GM21515 (cell line): ENCODE data around the gene CHST1.

ENCODE experiments used
- ATAC-seq: cut with Tn5 transposase; IDR thresholded peaks from one replicate; pipeline ENCODE4 v1.9.1; 2021; ENCODE audit not compliant: unreplicated experiment

Gene CHST1

DNA sequence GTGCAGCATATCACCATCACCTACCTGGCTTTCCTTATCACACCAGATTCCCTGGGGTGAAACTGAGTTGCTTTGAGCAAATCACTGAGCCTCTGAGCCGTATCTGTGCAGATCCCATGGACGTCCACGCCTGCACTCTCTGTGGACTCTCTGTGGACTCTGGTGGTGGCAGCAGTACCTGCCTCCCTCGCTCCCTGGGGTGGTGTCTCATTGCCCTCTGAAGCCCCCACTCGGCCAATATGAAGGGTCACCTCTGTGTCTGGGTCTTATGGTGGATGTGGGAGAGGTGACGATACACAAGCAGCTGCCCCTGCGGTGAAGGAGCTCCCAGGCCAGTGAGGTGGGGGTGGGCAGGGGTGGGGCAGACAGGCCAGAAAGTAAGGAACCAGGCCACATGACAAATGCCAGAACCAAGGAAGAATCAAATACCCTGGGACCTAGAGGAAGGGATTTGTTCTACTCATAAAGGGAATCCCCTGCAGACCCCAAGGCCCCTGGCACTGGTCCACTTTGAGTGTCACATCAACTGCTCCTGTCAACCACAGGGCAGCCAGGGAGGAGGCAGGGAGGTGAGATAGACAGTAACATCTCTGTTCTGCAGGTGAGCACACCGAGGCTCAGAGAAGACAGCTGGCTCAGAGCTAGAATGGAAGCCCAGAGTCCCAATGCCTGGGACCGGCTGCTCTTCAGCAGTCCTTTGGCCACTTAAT lies 9.2 kb upstream of the CHST1 start:
- ATAC-seq = no peak

GRCh38 chr11:45673441-45673840 lies 8.0 kb upstream of the CHST1 start:
- ATAC-seq = no peak

DNA sequence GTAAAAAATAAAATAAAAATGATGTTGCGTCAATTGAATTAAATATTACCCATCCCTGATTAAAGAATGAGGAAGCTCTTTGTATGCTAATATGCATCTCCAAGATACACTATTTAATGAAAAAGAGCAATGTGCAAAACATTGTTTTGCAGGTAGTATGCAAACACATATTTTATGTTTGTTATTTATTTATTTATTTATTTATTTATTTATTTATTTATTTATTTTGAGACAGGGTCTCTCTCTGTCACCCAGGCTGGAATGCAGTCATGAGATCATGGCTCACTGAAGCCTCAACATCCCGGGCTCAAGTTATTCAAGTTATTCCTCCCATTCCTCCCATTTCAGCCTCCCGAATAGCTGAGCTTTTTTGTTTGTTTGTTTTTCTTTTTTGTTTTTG lies 7.2 kb upstream of the CHST1 start:
- no peak for ATAC-seq

- no peak for ATAC-seq
These were observed 6.1 kb upstream of the CHST1 start for GRCh38 chr11:45671246-45672171.

DNA sequence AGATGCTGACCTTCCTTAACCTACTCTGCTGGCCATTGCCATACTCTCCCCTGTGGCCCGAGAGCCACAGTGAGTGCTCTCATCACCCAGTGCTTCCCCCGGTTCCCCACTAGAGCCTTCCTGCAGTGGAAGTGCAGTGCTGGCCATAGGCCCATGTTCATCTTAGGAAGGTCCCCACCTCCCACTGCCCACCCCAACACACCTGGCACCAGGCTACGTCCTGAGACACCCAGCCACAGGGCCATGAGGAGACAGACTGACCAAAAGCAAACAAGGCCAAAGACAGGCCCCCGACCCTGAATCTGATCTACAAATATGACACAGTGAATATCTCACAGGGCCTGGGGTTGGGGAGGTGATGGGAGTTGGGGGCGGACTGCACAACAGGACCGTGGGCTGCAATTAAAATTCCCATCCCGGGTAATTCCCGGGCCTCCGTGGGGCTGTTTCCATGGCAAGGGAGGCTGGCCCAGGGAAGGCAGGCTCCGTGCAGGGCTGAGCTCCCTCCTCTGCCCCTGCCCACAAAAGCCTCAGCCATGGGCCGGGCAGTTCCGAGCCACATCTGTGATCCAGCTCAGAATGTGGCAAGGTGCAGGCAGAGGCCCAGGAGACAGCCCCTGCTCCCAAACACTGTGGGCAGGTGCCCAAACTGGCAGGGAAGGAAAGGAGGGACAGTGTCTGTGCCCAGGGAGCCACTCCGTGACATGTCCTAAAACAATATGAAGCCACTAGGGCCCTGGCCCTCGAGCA lies 5.1 kb upstream of the CHST1 start:
- no peak for ATAC-seq

GRCh38 chr11:45669956-45670355 lies 4.5 kb upstream of the CHST1 start:
- no peak for ATAC-seq

DNA sequence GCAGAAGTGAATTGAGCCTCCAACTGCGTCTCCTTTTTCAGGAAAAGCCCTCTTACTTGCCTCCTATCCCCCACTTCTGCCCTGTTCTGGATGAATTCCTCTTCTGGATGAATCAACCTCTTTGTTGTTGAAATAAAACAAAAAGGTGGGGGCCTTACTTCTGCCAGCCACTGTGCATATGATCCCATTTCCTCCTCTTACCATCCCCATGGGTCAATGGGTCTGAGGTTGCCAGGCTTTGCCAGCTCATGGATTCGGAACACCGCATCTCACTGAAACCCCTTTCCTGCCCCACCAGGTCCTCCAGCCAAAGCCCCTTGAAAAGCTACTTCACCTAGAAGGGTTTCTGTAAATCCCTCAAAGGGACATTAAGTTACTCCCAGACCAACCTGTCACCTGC lies 3.7 kb upstream of the CHST1 start:
- ATAC-seq = no peak

GRCh38 chr11:45667929-45668680 lies 2.7 kb upstream of the CHST1 start:
- ATAC-seq = no peak

- no peak for ATAC-seq
These were observed 1.5 kb upstream of the CHST1 start for GRCh38 chr11:45666648-45667642.

GRCh38 chr11:45665933-45666647 lies 668 bp upstream of the CHST1 start:
- no peak for ATAC-seq

GRCh38 chr11:45664376-45665205 lies 831 bp downstream of the CHST1 start:
- no peak for ATAC-seq

- no peak for ATAC-seq
These were observed 1.7 kb downstream of the CHST1 start for GRCh38 chr11:45663486-45664375.

DNA sequence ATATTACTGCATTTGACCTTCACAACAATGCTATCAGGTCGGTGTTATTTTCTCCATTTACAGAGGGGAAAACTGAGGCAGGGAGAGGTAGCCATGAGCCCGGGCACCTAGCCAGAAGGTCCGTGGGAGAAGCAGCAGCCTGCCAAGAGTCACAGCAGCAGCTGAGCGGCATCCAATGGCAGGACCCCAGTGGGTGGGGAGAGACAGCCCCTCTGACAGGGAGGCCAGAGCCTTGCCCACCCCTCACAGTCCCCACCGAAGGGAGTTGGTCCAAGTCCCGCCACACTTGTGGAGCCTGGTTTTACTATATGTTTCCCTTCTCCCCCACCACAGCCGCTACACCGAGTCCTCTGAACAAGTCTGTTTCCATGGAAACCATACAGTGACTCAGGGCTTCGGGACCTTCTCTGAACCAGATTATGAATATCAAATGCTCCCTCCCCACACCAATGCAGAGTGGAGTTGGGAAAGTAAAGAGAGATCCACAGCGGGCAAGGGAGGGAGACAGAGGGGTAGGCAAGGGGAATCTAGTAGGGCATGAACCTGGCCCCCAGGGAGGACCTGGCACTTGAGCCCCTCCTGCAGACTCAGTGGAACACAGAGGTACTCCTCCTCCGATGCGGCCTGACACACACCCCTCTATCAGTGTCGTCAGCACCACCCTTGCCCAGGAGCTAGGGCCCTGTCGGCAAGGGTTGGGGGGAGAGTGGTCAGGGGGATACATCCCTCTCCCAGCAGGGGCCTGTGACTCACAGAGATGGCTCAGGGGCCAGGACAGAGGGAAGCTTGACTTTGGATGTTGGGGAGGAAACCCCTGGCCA lies 2.5 kb downstream of the CHST1 start:
- ATAC-seq = no peak

GRCh38 chr11:45662096-45662664 lies 3.2 kb downstream of the CHST1 start:
- ATAC-seq = no peak

DNA sequence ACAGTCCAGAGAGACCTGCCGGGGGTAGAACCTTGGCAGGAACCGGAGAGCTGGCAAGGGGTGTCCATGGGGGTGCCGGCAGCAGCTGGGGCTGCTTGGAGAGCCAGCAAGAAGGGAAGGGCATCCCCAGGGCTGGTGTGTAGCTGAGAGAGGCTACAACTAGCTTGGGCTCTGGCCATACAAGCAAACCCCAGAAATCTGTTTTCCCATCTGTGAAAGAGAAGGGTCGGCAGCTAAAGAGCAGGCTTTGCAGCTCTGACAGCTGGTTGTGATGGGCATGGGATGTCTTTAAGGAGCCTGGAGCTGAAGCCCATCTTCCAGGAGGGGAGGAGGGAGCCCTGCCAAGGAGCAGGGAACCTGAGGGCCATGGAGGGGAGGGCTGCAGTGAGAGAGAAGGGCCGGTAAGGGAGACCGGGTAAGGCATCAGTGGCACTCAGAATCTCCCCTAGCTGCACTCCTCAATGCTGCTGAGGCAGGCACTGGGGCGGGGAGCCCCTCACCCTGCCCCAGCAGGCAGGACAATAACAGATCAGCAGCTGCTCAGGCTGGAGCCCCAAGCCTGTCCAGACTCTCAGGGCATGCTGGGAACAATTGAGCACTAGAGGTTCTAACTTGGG lies 3.9 kb downstream of the CHST1 start:
- ATAC-seq = no peak
